ENCODE results near the gene TRIAP1. TPM values are rescaled to one million over a fixed set of nuclear protein-coding genes. Genes with fewer than 3 reads are reported as not detected.
A peak's percentile ranks its signal among the peaks of the same experiment; 100 is the strongest.

The TRIAP1 gene
- total RNA-seq, 2 donors from 2014 or later = 7.1 to 11.4 TPM

GRCh38 chr12:120468821-120469449 is 22.8 kb upstream of the TRIAP1 start:
- peaks cover 12 to 36% of the 10 kb centered on the region in 2 donors for H3K4me1 ChIP-seq (ENCODE audit: control insufficient read depth in 1 of 2, low read depth in 2 of 2)
- peaks cover 20% of the 10 kb centered on the region for H3K36me3 ChIP-seq
- H3K27me3 ChIP-seq (replicated peaks; ENCODE audit: insufficient read depth) = no peaks in the 10 kb centered on the region
- no peak for TF ChIP-seq CTCF (IDR thresholded peaks at IDR 0.05)
- H3K9me3 ChIP-seq = no peaks in the 10 kb centered on the region
- ATAC-seq (ENCODE audit: insufficient number of reproducible peaks, low FRiP score, low read depth) (no peak), DNase-seq (ENCODE audit: low spot score) (no peak)
- peak overlapping the region; percentile 79 to 87 for H3K27ac ChIP-seq
- peak overlapping the region; percentile 98 for H3K4me3 ChIP-seq

DNA sequence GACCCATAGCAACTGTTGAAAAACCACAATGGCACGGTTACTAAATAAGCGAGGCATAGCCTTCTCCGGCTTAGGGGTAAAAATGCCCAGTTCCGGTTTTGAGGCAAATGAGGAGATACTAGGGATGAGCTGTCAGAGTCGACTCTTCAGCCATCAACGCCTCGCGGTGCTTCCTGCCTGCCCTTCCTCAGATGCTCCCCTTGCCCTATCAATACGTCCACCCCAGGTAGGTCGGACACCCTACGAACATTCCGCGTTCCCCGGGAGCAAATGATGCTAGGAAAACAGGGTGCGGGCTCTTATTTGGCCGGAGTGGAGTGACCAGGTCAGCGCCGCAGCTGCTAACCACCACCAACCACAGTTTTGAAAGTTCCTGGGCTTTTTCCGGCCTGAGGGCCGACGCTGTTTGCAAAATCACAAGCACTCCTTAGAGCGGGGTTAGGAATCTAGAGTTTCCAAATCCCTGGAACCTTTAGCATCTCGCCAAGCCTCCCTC is 22.2 kb upstream of the TRIAP1 start:
- Histone ChIP-seq H3K4me3 (peak overlapping the region; percentile 98), H3K4me1 (ENCODE audit: control insufficient read depth in 1 of 2, low read depth in 2 of 2) (peaks cover 12 to 36% of the 10 kb centered on the region in 2 donors), H3K36me3 (peaks cover 25% of the 10 kb centered on the region), H3K9me3 (no peaks in the 10 kb centered on the region), H3K27me3 (replicated peaks; ENCODE audit: insufficient read depth) (no peaks in the 10 kb centered on the region), H3K27ac (peak overlapping the region; percentile 79 to 87)
- TF ChIP-seq CTCF (IDR thresholded peaks at IDR 0.05) = no peak
- ATAC-seq (ENCODE audit: insufficient number of reproducible peaks, low FRiP score, low read depth) (no peak), DNase-seq (ENCODE audit: low spot score) (no peak)

- no peak overlapping the region for H3K27ac ChIP-seq
- no peak for ATAC-seq (ENCODE audit: insufficient number of reproducible peaks, low FRiP score, low read depth)
- no peak for TF ChIP-seq CTCF (IDR thresholded peaks at IDR 0.05)
- no peak for DNase-seq (ENCODE audit: low spot score)
- H3K9me3 ChIP-seq = no peaks in the 10 kb centered on the region
- no peak overlapping the region for H3K4me3 ChIP-seq
- peaks cover 33% of the 10 kb centered on the region for H3K36me3 ChIP-seq
- peaks cover 12 to 36% of the 10 kb centered on the region in 2 donors for H3K4me1 ChIP-seq (ENCODE audit: control insufficient read depth in 1 of 2, low read depth in 2 of 2)
- no peaks in the 10 kb centered on the region for H3K27me3 ChIP-seq (replicated peaks; ENCODE audit: insufficient read depth)
Measured at GRCh38 chr12:120467439-120467838, 21.3 kb upstream of the TRIAP1 start.

- H3K4me1 ChIP-seq (ENCODE audit: control insufficient read depth in 1 of 2, low read depth in 2 of 2) = peaks cover 12 to 36% of the 10 kb centered on the region in 2 donors
- H3K36me3 ChIP-seq = peaks cover 40% of the 10 kb centered on the region
Measured at GRCh38 chr12:120466560-120467315, 20.6 kb upstream of the TRIAP1 start.

More at GRCh38 chr12:120466560-120467315, 20.6 kb upstream of the TRIAP1 start:
- Histone ChIP-seq H3K27ac (no peak overlapping the region), H3K4me3 (no peak overlapping the region), H3K9me3 (no peaks in the 10 kb centered on the region), H3K27me3 (replicated peaks; ENCODE audit: insufficient read depth) (no peaks in the 10 kb centered on the region)
- peak; percentile 32 for TF ChIP-seq CTCF (IDR thresholded peaks at IDR 0.05)
- ATAC-seq (ENCODE audit: insufficient number of reproducible peaks, low FRiP score, low read depth) (no peak), DNase-seq (ENCODE audit: low spot score) (no peak)
